IMR-90 (cell line): ENCODE measurements around the gene TGFBR1. TPM values are rescaled to one million over a fixed set of nuclear protein-coding genes. Genes with fewer than 3 reads are reported as not detected.

ENCODE experiments used
- ATAC-seq: fragments of 200-7000 bp; cut with Tn5 transposase; 2 replicates; pipeline ENCODE4 v1.9.1; 2020; ENCODE audit warnings: low read depth, mild to moderate bottlenecking, moderate library complexity
- BruUV-seq: library from RNA; stranded (reverse); fragments of 400-500 nt; replicated peaks from 2 replicates; lab custom pipeline; 2021; lab: Mats Ljungman, UMichigan
- CTCF ChIA-PET: fragments of 300-600 bp; formaldehyde crosslinking; extraction: SDS; loops from one replicate; lab custom pipeline; 2021; ENCODE audit warnings: antibody characterized with exemption; lab: Yijun Ruan, JAX
- POLR2A ChIA-PET: fragments of 300-600 bp; sonication (Branson Sonifier 250); formaldehyde crosslinking; loops from one replicate; lab custom pipeline; 2022; ENCODE audit warnings: antibody characterized with exemption; ENCODE audit not compliant: unreplicated experiment; lab: Charles Lee
- DNase-seq: peaks from one replicate; pipeline ENCODE4 v3.0.0; 2013
- H2AFZ ChIP-seq: replicated peaks from 2 replicates; pipeline ENCODE3; 2013; ENCODE audit warnings: low read length, mild to moderate bottlenecking; ENCODE audit not compliant: poor library complexity
- H2AK5ac ChIP-seq: 2 replicates; pipeline ENCODE4 v1.6.1; 2013; ENCODE audit warnings: low read depth, low read length, inconsistent platforms
- H2AK9ac ChIP-seq: replicated peaks from 2 replicates; pipeline ENCODE3; 2013; ENCODE audit warnings: mild to moderate bottlenecking, low read depth, low read length, moderate library complexity; ENCODE audit not compliant: poor library complexity
- H2BK120ac ChIP-seq: 2 replicates; pipeline ENCODE4 v1.6.1; 2013; ENCODE audit warnings: low read depth, low read length, inconsistent platforms
- H2BK15ac ChIP-seq: 3 replicates; pipeline ENCODE4 v1.6.1; 2013; ENCODE audit warnings: low read depth, low read length, inconsistent platforms
- H2BK20ac ChIP-seq: 2 replicates; pipeline ENCODE4 v1.6.1; 2013; ENCODE audit warnings: low read depth, mild to moderate bottlenecking, inconsistent platforms, low read length, moderate library complexity
- H2BK5ac ChIP-seq: 2 replicates; pipeline ENCODE4 v1.6.1; 2013; ENCODE audit warnings: mild to moderate bottlenecking, low read depth, low read length, inconsistent platforms; ENCODE audit not compliant: poor library complexity, severe bottlenecking
- H3K14ac ChIP-seq: replicated peaks from 2 replicates; pipeline ENCODE4 v1.6.1; 2013; ENCODE audit warnings: low read depth, low read length, inconsistent platforms
- H3K18ac ChIP-seq: 2 replicates; pipeline ENCODE4 v1.6.1; 2013; ENCODE audit warnings: low read depth, low read length, control low read depth
- H3K23ac ChIP-seq: 2 replicates; pipeline ENCODE4 v1.6.1; 2013; ENCODE audit warnings: low read depth, low read length, inconsistent platforms
- H3K27ac ChIP-seq: 2 replicates; pipeline ENCODE4 v1.5.1; 2013; ENCODE audit warnings: mild to moderate bottlenecking, control low read depth, low read length; ENCODE audit not compliant: insufficient read depth
- H3K27me3 ChIP-seq: 2 replicates; pipeline ENCODE4 v1.6.1; 2013; ENCODE audit warnings: low read length; ENCODE audit not compliant: control insufficient read depth, insufficient read depth
- H3K36me3 ChIP-seq: 2 replicates; pipeline ENCODE4 v1.6.1; 2013; ENCODE audit warnings: low read length, mixed read lengths; ENCODE audit not compliant: control insufficient read depth, insufficient read depth
- H3K4ac ChIP-seq: 2 replicates; pipeline ENCODE4 v1.6.1; 2013; ENCODE audit warnings: low read depth, low read length, inconsistent platforms
- H3K4me1 ChIP-seq: 2 replicates; pipeline ENCODE4 v1.6.1; 2013; ENCODE audit warnings: low read length, mixed read lengths; ENCODE audit not compliant: control insufficient read depth, insufficient read depth
- H3K4me2 ChIP-seq: 2 replicates; pipeline ENCODE4 v1.6.1; 2013; ENCODE audit warnings: low read depth, mild to moderate bottlenecking, control low read depth, low read length, moderate library complexity
- H3K4me3 ChIP-seq: 2 replicates; pipeline ENCODE4 v1.5.1; 2013; ENCODE audit warnings: low read depth, mild to moderate bottlenecking, control low read depth, low read length, moderate library complexity; ENCODE audit not compliant: insufficient read depth
- H3K56ac ChIP-seq: 2 replicates; pipeline ENCODE4 v1.6.1; 2013; ENCODE audit warnings: low read length, inconsistent platforms; ENCODE audit not compliant: insufficient read depth; ENCODE audit errors: extremely low read depth
- H3K79me1 ChIP-seq, 2 experiments: 2 replicates each; pipeline ENCODE4 v1.6.1; 2013; ENCODE audit warnings: low read length in 2 of 2, inconsistent platforms in 1 of 2, low read depth in 1 of 2
- H3K9ac ChIP-seq: 2 replicates; pipeline ENCODE4 v1.6.1; 2013; ENCODE audit warnings: low read depth, low read length, control low read depth
- H3K9me1 ChIP-seq: 2 replicates; pipeline ENCODE4 v1.6.1; 2013; ENCODE audit warnings: low read length, inconsistent platforms; ENCODE audit not compliant: insufficient read depth
- H3K9me3 ChIP-seq: 2 replicates; pipeline ENCODE4 v1.6.1; 2013; ENCODE audit warnings: low read length; ENCODE audit not compliant: control insufficient read depth, insufficient read depth
- H4K20me1 ChIP-seq: 2 replicates; pipeline ENCODE4 v1.6.1; 2013; ENCODE audit warnings: low read length, inconsistent platforms; ENCODE audit not compliant: insufficient read depth
- H4K5ac ChIP-seq: 2 replicates; pipeline ENCODE4 v1.6.1; 2013; ENCODE audit warnings: mild to moderate bottlenecking, low read depth, low read length, control low read depth
- H4K8ac ChIP-seq, 2 experiments: 2 replicates each; pipeline ENCODE4 v1.6.1; 2013; ENCODE audit warnings: low read depth in 2 of 2, low read length in 2 of 2, control low read depth in 1 of 2, inconsistent platforms in 1 of 2
- H4K91ac ChIP-seq: 2 replicates; pipeline ENCODE4 v1.6.1; 2013; ENCODE audit warnings: low read depth, low read length, inconsistent platforms; ENCODE audit not compliant: insufficient read depth
- CEBPB ChIP-seq: IDR thresholded peaks from 2 replicates; pipeline ENCODE4 v1.6.1; 2012; ENCODE audit warnings: low read depth, low read length, improper control_type of control experiment
- CTCF ChIP-seq: conservative IDR thresholded peaks from 2 replicates; pipeline ENCODE4 v1.5.1; 2012; ENCODE audit warnings: mild to moderate bottlenecking, low read depth, low read length, improper control_type of control experiment
- ELK1 ChIP-seq: fragments of 150-350 bp; IDR thresholded peaks from 2 replicates; pipeline ENCODE4 v1.6.1; 2016; ENCODE audit warnings: low read depth, mild to moderate bottlenecking, low read length, moderate library complexity, borderline replicate concordance
- MAFK ChIP-seq: IDR thresholded peaks from 2 replicates; pipeline ENCODE4 v1.6.1; 2012; ENCODE audit warnings: low read depth, low read length, improper control_type of control experiment
- MAZ ChIP-seq: IDR thresholded peaks from 2 replicates; pipeline ENCODE4 v1.6.1; 2012; ENCODE audit warnings: low read depth, mild to moderate bottlenecking, low read length, improper control_type of control experiment, moderate library complexity, borderline replicate concordance
- MXI1 ChIP-seq: IDR thresholded peaks from 2 replicates; pipeline ENCODE4 v1.6.1; 2012; ENCODE audit warnings: low read depth, mild to moderate bottlenecking, low read length, moderate library complexity, borderline replicate concordance
- RFX5 ChIP-seq: IDR thresholded peaks from 2 replicates; pipeline ENCODE4 v1.8.0; 2012; ENCODE audit warnings: low read depth, mild to moderate bottlenecking, low read length, moderate library complexity
- WGBS, 2 experiments: methylation state at CpG; one replicate each; pipeline versions ENCODE4 v1.1.5 to v1.1.7; 2013; ENCODE audit warnings: missing lambda C conversion rate in 2 of 2; ENCODE audit not compliant: insufficient read length in 1 of 2; ENCODE audit errors: extremely low coverage in 2 of 2; 5-methylcytosine and 5-hydroxymethylcytosine counted together
- dilution Hi-C: fragments of 300-500 bp; cut with HindIII; formaldehyde crosslinking; loops from one replicate; pipeline ENCODE4 v1.14.3; 2018; ENCODE audit warnings: low sequenced_read_pairs; ENCODE audit not compliant: unreplicated experiment
- in situ Hi-C: fragments of 300-500 bp; cut with MboI; formaldehyde crosslinking; loops from 3 replicates; pipeline ENCODE4 v1.14.3; 2019; ENCODE audit warnings: low sequenced_read_pairs, inconsistent platforms, mixed read lengths
- intact Hi-C: fragments of 100-400 bp; cut with micrococcal nuclease; formaldehyde crosslinking; loops from 2 replicates; pipeline ENCODE4 v1.10.0; 2022
- polyA plus RNA-seq, 3 experiments: library from polyadenylated mRNA; depleted of rRNA; stranded (reverse); fragments of >200 nt; gene quantifications; 2 replicates each; pipeline ENCODE4 v1.2.3, GENCODE V29; 2012; ENCODE audit warnings: low replicate concordance in 1 of 3
- total RNA-seq: library from RNA; depleted of rRNA; stranded (reverse); fragments of >200 nt; gene quantifications from 2 replicates; pipeline ENCODE4 v1.2.3, GENCODE V29; 2012

TGFBR1 gene
- total and polyA plus RNA-seq, 2 of the 4 experiments (the other 2 are of a cell fraction): 15.1 to 75.3 TPM

DNA sequence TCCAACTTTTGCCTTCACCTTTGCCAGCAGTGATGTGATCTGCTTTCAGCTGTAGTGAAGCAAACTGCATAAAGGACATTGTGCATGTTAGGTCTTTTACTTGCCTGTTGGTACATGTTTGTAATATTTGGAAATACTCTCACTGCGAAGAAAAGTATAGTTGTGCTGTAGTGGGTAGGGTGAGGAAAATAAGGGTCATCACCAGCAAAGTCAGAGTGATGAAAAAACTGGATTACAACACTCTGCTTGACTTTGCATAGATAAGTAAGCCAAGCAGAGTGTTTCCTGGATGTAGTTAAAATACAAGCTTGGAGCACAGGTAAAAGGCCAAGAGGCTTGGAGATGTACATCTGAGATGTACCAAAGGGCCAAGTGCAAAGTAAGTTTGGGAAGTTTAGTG lies 16.7 kb downstream of the TGFBR1 start:
- peaks cover 8% of the 10 kb centered on the region for H3K4me1 ChIP-seq
- POLR2A ChIA-PET: no interaction called here
- H4K20me1 ChIP-seq: peaks cover 75% of the 10 kb centered on the region
- peaks cover 4% of the 10 kb centered on the region for H3K9me1 ChIP-seq
- H3K9ac ChIP-seq: no peak overlapping the region
- no peak overlapping the region for H2BK120ac ChIP-seq
- in situ Hi-C loops (no loop called here), dilution Hi-C loops (no loop called here), intact Hi-C loops (no loop called here)
- no TSS peak for BruUV-seq
- H3K4me3 ChIP-seq: no peak overlapping the region
- no peaks in the 10 kb centered on the region for H3K9me3 ChIP-seq
- no peak overlapping the region; the same call in 1 of the 2 replicates for H3K14ac ChIP-seq
- H3K36me3 ChIP-seq: peaks cover 4% of the 10 kb centered on the region
- DNase-seq (no peak), ATAC-seq (no peak)
- no peak overlapping the region for H2AK9ac ChIP-seq
- no peak overlapping the region for H2BK20ac ChIP-seq
- H4K5ac ChIP-seq: no peak overlapping the region
- no peak overlapping the region for H4K91ac ChIP-seq
- no peak overlapping the region for H3K56ac ChIP-seq
- no peak overlapping the region for H2BK15ac ChIP-seq
- H3K79me1 ChIP-seq: peaks cover 20 to 66% of the 10 kb centered on the region in 2 experiments
- no peak overlapping the region for H3K4me2 ChIP-seq
- no peak overlapping the region for H4K8ac ChIP-seq
- no peak overlapping the region for H3K27ac ChIP-seq
- H2AFZ ChIP-seq: no peak overlapping the region
- WGBS, 2 experiments: no CpG with 5 or more reads among the region's 1 CpG
- no peak overlapping the region for H3K23ac ChIP-seq
- CTCF ChIA-PET: interaction anchor here (1.2 kb wide), 1 partner anchor 12 kb away, joined by 4 read pairs; no protein-coding TSS in a partner anchor
- no peak overlapping the region for H3K4ac ChIP-seq
- H2AK5ac ChIP-seq: no peak overlapping the region
- no peak for TF ChIP-seq CEBPB
- TF ChIP-seq CTCF: no peak
- TF ChIP-seq MAZ: no peak
- no peak for TF ChIP-seq MXI1
- TF ChIP-seq RFX5: no peak
- TF ChIP-seq ELK1: no peak
- no peak for TF ChIP-seq MAFK
- no peak overlapping the region for H2BK5ac ChIP-seq
- H3K27me3 ChIP-seq: no peaks in the 10 kb centered on the region
- no peak overlapping the region for H3K18ac ChIP-seq
